HG03159 (cell line): Measurements from ENCODE around the gene SLC45A2.

Experiments used
- ATAC-seq: cut with Tn5 transposase; IDR thresholded peaks from one replicate; pipeline ENCODE4 v1.9.1; 2021; ENCODE audit warnings: mild to moderate bottlenecking, moderate library complexity; ENCODE audit not compliant: unreplicated experiment

The SLC45A2 gene

DNA sequence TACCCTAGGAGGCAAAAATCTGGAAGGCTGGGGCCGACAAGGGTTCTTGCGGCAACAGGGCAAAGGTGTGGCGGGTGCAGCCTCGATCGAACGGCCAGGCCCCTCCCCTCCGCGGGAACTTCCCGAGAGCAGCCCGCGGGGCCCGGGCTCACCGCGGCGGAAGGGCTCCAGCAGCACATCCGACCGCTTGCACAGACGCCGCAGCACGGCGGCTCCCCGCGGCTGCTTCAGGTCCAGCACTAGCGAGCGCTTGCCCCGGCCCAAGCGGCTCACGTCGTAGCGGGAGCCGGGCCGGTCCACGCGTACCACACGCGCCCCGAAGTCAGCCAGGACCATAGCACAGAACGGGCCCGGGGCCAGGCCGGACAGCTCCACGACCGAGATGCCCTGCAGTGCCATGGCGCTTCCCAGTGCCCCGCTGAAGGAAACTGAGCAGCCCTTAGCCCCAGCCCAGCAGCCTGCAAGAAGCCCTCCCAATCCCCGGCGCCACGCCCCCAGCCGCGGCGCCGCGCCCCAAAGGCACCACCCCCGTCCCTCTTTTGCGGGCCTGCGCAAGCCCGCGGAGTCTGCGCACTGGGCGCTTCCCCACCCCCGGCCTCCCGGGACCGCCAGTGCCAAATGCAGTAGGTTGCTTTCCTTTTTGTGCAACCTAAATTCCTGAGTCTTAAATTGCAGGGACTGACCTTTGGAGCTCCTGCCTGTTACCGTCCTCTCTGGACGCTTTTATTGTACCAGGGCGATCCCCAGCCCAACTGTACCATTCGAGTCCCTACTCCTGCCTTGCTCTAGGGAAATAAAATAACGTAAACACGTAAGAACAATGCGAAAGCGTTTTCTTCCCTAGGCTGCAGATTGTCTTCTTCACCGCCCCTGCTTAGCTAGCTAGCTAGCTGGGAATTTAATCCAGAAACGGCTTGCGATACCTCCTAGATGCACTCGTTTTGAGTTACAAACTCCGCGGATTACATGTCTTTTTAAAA is 23.4 kb upstream of the SLC45A2 start, which contains the start of gene AMACR:
TSS of gene AMACR (minus strand) at position 430 of the 980 bp plus-strand sequence. CDS start at position 399, 31 bp downstream.
- ATAC-seq: peak; percentile 89

- no peak for ATAC-seq
These were observed 22.7 kb upstream of the SLC45A2 start for GRCh38 chr5:34007201-34007620.

DNA sequence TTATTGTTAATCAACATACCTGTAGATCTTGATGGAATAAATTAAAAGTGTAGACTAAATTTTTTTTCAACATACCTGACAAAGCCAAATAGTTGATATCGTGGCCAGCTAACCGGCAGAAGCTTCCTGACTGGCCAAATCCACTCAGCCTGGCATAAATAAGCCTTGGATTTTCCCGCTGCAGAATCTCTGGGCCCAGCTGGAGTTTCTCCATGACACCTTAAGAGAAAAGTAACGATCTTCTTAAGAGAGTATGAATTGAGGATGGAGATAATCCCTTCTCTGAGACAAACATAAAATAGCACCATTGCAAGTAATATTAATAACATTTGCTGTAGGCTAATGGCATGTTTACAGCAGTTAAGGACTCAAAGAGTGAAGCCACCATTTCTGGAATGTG is 21.2 kb upstream of the SLC45A2 start:
- no peak for ATAC-seq

GRCh38 chr5:34005211-34005610 is 20.7 kb upstream of the SLC45A2 start:
- no peak for ATAC-seq

DNA sequence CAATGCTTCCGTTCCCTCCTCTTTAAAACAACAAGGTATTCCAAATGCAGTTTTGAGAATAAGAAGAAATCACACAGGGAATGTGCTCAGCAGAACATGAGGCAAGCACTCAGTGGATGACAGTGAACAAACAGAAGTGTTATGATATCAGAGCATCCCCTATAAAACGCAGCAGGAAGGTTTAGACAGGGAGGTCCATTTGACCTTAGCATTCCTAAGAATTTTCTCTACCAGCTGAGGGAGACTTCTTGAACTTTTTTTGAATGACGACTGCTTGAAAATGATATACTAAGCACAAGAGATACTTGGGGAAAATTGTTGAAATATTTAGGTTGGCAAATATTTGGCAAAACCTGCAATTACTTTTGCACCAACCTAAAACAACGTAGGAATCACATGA is 19.4 kb upstream of the SLC45A2 start:
- no peak for ATAC-seq

- no peak for ATAC-seq
These were observed 18.3 kb upstream of the SLC45A2 start for GRCh38 chr5:34002629-34003328.

- no peak for ATAC-seq
These were observed 16.8 kb upstream of the SLC45A2 start for GRCh38 chr5:34001241-34001841.

- no peak for ATAC-seq
These were observed 15.5 kb upstream of the SLC45A2 start for GRCh38 chr5:33999978-34000377.

- ATAC-seq: peak; percentile 79
These were observed 13.0 kb upstream of the SLC45A2 start for GRCh38 chr5:33997331-33997983.

GRCh38 chr5:33995865-33996264 is 11.4 kb upstream of the SLC45A2 start:
- no peak for ATAC-seq

DNA sequence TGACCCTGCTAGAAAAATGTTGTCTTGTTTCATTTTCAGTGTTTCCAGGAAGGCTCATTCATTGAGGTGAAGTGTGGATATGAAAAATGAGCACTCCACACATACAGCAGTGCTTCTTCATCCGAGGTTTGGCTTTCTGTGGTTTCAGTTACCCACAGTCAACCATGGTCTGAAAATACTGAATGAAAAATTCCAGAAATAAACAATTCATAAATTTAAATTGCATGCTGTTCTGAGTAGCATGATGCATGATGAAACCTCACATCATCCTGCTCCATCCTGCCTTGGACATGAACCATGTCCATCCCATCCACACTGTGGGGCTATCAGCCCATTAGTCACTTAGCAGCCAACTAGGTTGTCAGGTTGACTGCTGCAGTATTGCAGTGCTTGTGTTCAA is 10.4 kb upstream of the SLC45A2 start:
- ATAC-seq: no peak

GRCh38 chr5:33992864-33993263 is 8.4 kb upstream of the SLC45A2 start:
- ATAC-seq: no peak

DNA sequence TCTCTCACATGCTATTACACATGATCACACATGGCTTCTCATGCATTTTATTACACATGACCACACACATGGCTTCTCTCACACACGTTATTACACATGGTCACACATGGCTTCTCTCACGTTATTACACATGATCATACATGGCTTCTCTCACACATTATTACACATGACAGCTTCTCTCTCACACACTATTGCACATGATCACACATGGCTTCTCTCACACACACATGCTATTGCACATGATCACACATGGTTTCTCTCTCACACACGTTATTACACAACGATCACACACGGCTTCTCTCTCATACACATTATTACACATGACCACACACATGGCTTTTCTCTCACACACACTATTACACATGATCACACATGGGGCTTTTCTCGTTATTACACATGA is 954 bp upstream of the SLC45A2 start:
- ATAC-seq: no peak

DNA sequence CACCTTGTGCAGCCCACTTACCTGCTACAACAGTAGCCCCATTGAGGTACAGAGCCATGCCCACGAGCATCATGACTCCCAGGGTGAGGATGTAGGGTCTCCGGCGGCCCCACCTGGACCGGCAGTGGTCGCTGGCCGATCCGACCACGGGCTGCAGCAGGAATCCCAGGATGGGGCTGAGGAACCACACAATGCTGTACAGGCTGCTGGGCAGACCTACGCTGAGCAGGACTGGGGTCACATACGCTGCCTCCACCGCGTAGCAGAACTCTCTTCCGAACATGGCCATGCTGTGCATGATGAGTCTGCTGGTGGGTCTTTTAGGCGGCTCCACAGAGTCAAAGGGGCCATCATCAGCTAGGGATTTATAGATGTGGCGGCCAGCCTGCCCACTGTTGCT is 315 bp downstream of the SLC45A2 start:
- ATAC-seq: no peak

- ATAC-seq: no peak
These were observed 2.9 kb downstream of the SLC45A2 start for GRCh38 chr5:33981408-33982162.

- no peak for ATAC-seq
These were observed 4.5 kb downstream of the SLC45A2 start for GRCh38 chr5:33980030-33980429.

DNA sequence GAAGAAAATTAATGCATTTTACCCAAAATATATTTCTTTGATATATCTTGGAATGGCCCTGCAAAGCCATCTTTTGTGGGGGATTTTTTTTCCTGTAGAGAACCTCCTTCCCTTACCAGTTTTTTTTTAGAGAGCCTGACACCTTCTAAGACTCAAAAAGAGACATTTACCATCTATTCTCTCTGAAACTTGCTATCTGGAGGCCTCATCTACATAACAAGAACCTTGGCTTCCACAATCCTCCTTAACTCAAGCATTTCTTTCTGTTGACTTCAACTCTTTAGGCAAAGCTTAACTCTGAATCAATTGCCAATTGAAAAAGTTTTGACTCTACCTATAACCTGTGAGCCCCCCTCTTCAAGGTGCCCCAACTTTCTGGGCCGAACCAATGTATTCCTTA is 6.2 kb downstream of the SLC45A2 start:
- ATAC-seq: no peak

- no peak for ATAC-seq
These were observed 8.2 kb downstream of the SLC45A2 start for GRCh38 chr5:33976307-33976706.

DNA sequence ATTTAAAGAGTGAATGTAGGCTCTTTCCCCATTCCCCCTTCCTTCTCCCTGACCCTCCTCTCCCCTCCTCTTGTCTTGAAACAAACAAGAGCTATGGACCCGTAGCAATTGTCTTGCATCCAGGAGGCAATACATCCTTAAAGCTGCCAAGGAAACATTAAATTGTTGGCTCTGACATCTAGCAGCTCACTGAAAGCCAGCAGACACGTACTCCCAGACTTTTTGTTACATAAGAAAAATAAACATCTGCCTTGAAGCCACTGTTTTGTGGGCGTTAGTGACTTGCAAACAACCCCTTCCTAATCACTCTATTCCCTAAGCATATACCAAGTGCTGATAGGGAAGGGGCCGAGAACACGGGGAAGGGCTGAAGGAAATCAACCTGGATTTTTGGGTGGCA is 8.6 kb downstream of the SLC45A2 start:
- ATAC-seq: no peak

DNA sequence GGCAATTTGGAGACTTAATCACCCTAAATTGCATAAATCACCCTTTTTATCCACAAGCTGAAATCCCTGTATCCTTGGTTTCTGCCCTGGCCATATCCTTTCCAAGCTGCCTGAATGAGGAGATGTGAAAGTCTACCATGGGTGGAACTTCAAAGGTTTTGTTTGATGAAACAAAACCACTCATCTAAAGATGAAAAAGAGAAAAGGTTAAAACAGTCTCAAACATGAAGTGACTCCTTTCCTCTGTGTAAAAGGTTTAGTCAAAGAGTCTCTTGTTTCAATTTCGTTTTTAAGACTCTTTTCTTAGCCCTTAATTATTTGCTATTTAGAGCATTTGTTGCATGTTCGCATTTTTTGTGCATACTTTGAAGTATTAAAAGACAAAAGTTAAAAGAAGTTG is 11.2 kb downstream of the SLC45A2 start:
- ATAC-seq: no peak
